H1 (cell line): ENCODE measurements around the gene STXBP5. TPM values are rescaled to one million over a fixed set of nuclear protein-coding genes. Genes with fewer than 3 reads are reported as not detected.

Experiments used
- CTCF ChIA-PET: fragments of 300-600 bp; sonication (Branson Sonifier 250); formaldehyde crosslinking; loops from one replicate; lab custom pipeline; 2021; ENCODE audit not compliant: partially characterized antibody; lab: Charles Lee
- POLR2A ChIA-PET: fragments of 300-600 bp; sonication (Branson Sonifier 250); formaldehyde crosslinking; loops from one replicate; lab custom pipeline; 2021; ENCODE audit warnings: inconsistent platforms; ENCODE audit not compliant: partially characterized antibody; lab: Charles Lee
- DNase-seq, 2 experiments: peaks; one replicate each; pipeline versions ENCODE4 v3.0.0 to v3.0.0-alpha.2; 2010 to 2022; ENCODE audit warnings: low spot score in 2 of 2, low read depth in 1 of 2, mixed read lengths in 1 of 2
- FAIRE-seq: peaks from 2 replicates; lab custom pipeline; 2011; peaks lifted over from hg19 to GRCh38; lab: Jason Lieb, UNC
- H2AFZ ChIP-seq: 2 replicates; pipeline ENCODE4 v1.8.1; 2012; ENCODE audit warnings: low read length, inconsistent platforms
- H2AK5ac ChIP-seq: 2 replicates; pipeline ENCODE4 v1.6.1; 2013; ENCODE audit warnings: low read depth, low read length
- H2BK120ac ChIP-seq: replicated peaks from 2 replicates; pipeline ENCODE3; 2013; ENCODE audit warnings: low read depth, low read length, inconsistent platforms
- H2BK12ac ChIP-seq: 2 replicates; pipeline ENCODE4 v1.6.1; 2013; ENCODE audit warnings: low read depth, low read length
- H2BK15ac ChIP-seq: 2 replicates; pipeline ENCODE4 v1.6.1; 2013; ENCODE audit warnings: low read length
- H2BK20ac ChIP-seq: 2 replicates; pipeline ENCODE4 v1.6.1; 2013; ENCODE audit warnings: low read length
- H2BK5ac ChIP-seq: 2 replicates; pipeline ENCODE4 v1.6.1; 2013; ENCODE audit warnings: low read depth, low read length
- H3K14ac ChIP-seq: 2 replicates; pipeline ENCODE4 v1.6.1; 2013; ENCODE audit warnings: inconsistent platforms; ENCODE audit not compliant: insufficient read length
- H3K18ac ChIP-seq: 2 replicates; pipeline ENCODE4 v1.6.1; 2013; ENCODE audit warnings: low read length; ENCODE audit errors: extremely low read depth
- H3K23ac ChIP-seq: 2 replicates; pipeline ENCODE4 v1.6.1; 2013; ENCODE audit warnings: inconsistent platforms; ENCODE audit not compliant: insufficient read length
- H3K23me2 ChIP-seq: 2 replicates; pipeline ENCODE4 v1.6.1; 2013; ENCODE audit warnings: low read depth, low read length
- H3K27ac ChIP-seq: 2 replicates; pipeline ENCODE4 v1.6.1; 2011; ENCODE audit warnings: low read depth, low read length, inconsistent platforms
- H3K27me3 ChIP-seq, 4 experiments: replicated peaks in 1 of 4; 1 replicate in 1 of 4; 2 replicates in 3 of 4; pipeline versions ENCODE4 v1.6.1 to v1.8.1; 2011 to 2013; ENCODE audit warnings: low read length in 3 of 4, mild to moderate bottlenecking in 3 of 4, inconsistent platforms in 2 of 4, mixed read lengths in 2 of 4, moderate library complexity in 1 of 4; ENCODE audit not compliant: control insufficient read depth in 3 of 4, insufficient read depth in 3 of 4; ENCODE audit errors: extremely low read depth in 1 of 4
- H3K36me3 ChIP-seq, 4 experiments: 2 replicates each; pipeline versions ENCODE4 v1.6.1 to v1.8.1; 2011 to 2013; ENCODE audit warnings: mild to moderate bottlenecking in 4 of 4, low read length in 3 of 4, moderate library complexity in 2 of 4, control low read depth in 1 of 4, inconsistent platforms in 1 of 4; ENCODE audit not compliant: insufficient read depth in 4 of 4, control insufficient read depth in 2 of 4
- H3K4ac ChIP-seq: replicated peaks from 2 replicates; pipeline ENCODE3; 2013; ENCODE audit warnings: low read length, low read depth, mixed read lengths, inconsistent platforms; ENCODE audit not compliant: insufficient read length
- H3K4me1 ChIP-seq, 4 experiments: replicated peaks in 1 of 4; 1 replicate in 1 of 4; 2 replicates in 3 of 4; pipeline versions ENCODE4 v1.6.1 to v1.8.1; 2011 to 2013; ENCODE audit warnings: low read length in 3 of 4, inconsistent platforms in 2 of 4, mixed read lengths in 1 of 4; ENCODE audit not compliant: insufficient read depth in 4 of 4, control insufficient read depth in 3 of 4
- H3K4me2 ChIP-seq, 2 experiments: 2 replicates each; pipeline versions ENCODE4 v1.6.1 to v1.8.1; 2011 to 2013; ENCODE audit warnings: low read depth in 2 of 2, low read length in 2 of 2, control low read depth in 1 of 2, inconsistent platforms in 1 of 2, mild to moderate bottlenecking in 1 of 2; ENCODE audit not compliant: insufficient read depth in 1 of 2
- H3K4me3 ChIP-seq, 4 experiments: fragments of 200-600, 300-600 bp in 1 of 4; sonication (generic), shearing (Covaris generic), sonication (Bioruptor Twin) in 1 of 4; 2 replicates each; pipeline versions ENCODE4 v1.5.1 to v1.8.1; 2011 to 2016; ENCODE audit warnings: low read length in 4 of 4, low read depth in 3 of 4, control low read depth in 2 of 4, inconsistent platforms in 2 of 4, mild to moderate bottlenecking in 2 of 4, mixed read lengths in 1 of 4, moderate library complexity in 1 of 4; ENCODE audit not compliant: insufficient read depth in 2 of 4; ENCODE audit errors: extremely low read depth in 1 of 4
- H3K56ac ChIP-seq: replicated peaks from 2 replicates; pipeline ENCODE3; 2013; ENCODE audit warnings: low read depth, mild to moderate bottlenecking, mixed read lengths, low read length, inconsistent platforms; ENCODE audit not compliant: insufficient read length
- H3K79me1 ChIP-seq: 2 replicates; pipeline ENCODE4 v1.6.1; 2013; ENCODE audit warnings: low read depth, low read length, control low read depth
- H3K79me2 ChIP-seq, 2 experiments: 2 replicates each; pipeline versions ENCODE4 v1.6.1 to v1.8.1; 2012 to 2013; ENCODE audit warnings: low read length in 2 of 2, mild to moderate bottlenecking in 2 of 2, inconsistent platforms in 1 of 2; ENCODE audit not compliant: insufficient read depth in 2 of 2, control insufficient read depth in 1 of 2
- H3K9ac ChIP-seq, 4 experiments: replicated peaks in 1 of 4; 1 replicate in 1 of 4; 2 replicates in 3 of 4; pipeline versions ENCODE4 v1.6.1 to v1.8.1; 2011 to 2013; ENCODE audit warnings: low read depth in 3 of 4, low read length in 3 of 4, control low read depth in 2 of 4, mild to moderate bottlenecking in 2 of 4, moderate library complexity in 2 of 4, inconsistent platforms in 1 of 4; ENCODE audit errors: extremely low read depth in 1 of 4
- H3K9me3 ChIP-seq, 2 experiments: 2 replicates each; pipeline versions ENCODE4 v1.6.1 to v1.8.1; 2012 to 2013; ENCODE audit warnings: mild to moderate bottlenecking in 2 of 2, moderate library complexity in 2 of 2, control low read depth in 1 of 2, inconsistent platforms in 1 of 2, low read depth in 1 of 2, low read length in 1 of 2, mixed read lengths in 1 of 2; ENCODE audit not compliant: insufficient read depth in 2 of 2
- H4K20me1 ChIP-seq, 2 experiments: replicated peaks in 1 of 2; 2 replicates each; pipeline versions ENCODE3 to v1.8.1; 2011 to 2013; ENCODE audit warnings: inconsistent platforms in 2 of 2, low read length in 2 of 2, mild to moderate bottlenecking in 1 of 2; ENCODE audit not compliant: insufficient read depth in 2 of 2, control insufficient read depth in 1 of 2
- H4K5ac ChIP-seq: 2 replicates; pipeline ENCODE4 v1.6.1; 2013; ENCODE audit warnings: low read length, low read depth, mixed read lengths, inconsistent platforms; ENCODE audit not compliant: insufficient read length
- H4K8ac ChIP-seq: 2 replicates; pipeline ENCODE4 v1.8.0; 2013; ENCODE audit warnings: mild to moderate bottlenecking, moderate library complexity, low read length, inconsistent platforms; ENCODE audit not compliant: insufficient read depth; ENCODE audit errors: extremely low read depth
- H4K91ac ChIP-seq: replicated peaks from 2 replicates; pipeline ENCODE3; 2013; ENCODE audit warnings: low read length, mixed read lengths, inconsistent platforms; ENCODE audit not compliant: insufficient read length
- CBX8 ChIP-seq: fragments of 300-800, 300-1000 bp; sonication (generic); IDR thresholded peaks from 2 replicates; pipeline ENCODE4 v1.7.1; 2016; ENCODE audit warnings: low read depth, low read length, borderline replicate concordance
- WGBS, 2 experiments: shearing (Covaris generic) in 1 of 2; methylation state at CpG; one replicate each; pipeline versions ENCODE4 v1.1.6 to v1.1.7; 2013 to 2015; ENCODE audit warnings: low lambda C conversion rate in 2 of 2, mixed read lengths in 2 of 2, inconsistent platforms in 1 of 2, low coverage in 1 of 2, missing lambda C conversion rate in 1 of 2; ENCODE audit not compliant: insufficient replicate concordance in 2 of 2, insufficient coverage in 1 of 2, insufficient read length in 1 of 2; ENCODE audit errors: extremely low coverage in 1 of 2, missing lambda C conversion rate in 1 of 2; 5-methylcytosine and 5-hydroxymethylcytosine counted together
- polyA plus RNA-seq, 7 experiments: library from polyadenylated mRNA; depleted of rRNA in 3 of 7; stranded (reverse) in 5 of 7; unstranded in 2 of 7; fragments of >200 nt in 5 of 7; fragments of 200-250 nt in 2 of 7; gene quantifications; 1 replicate in 5 of 7; 2 replicates in 1 of 7; 4 replicates in 1 of 7; pipeline versions ENCODE4 v1.2.1 to v1.2.3, GENCODE V29; 2011 to 2013; ENCODE audit warnings: missing spikeins in 2 of 7, mixed read lengths in 2 of 7
- total RNA-seq: library from RNA; stranded (reverse); fragmentation: NEBNext Ultra II Directional; extraction: Animal tissue kit (Norgen Biotek cat#: 25700); gene quantifications from 2 replicates; pipeline ENCODE4 v1.2.1, GENCODE V29; 2021

The STXBP5 gene
- total and polyA plus RNA-seq, 2 of the 8 experiments (the other 6 are each of a cell fraction or from before 2014, with no cell fraction given), result 2.7 to 10.8 TPM

DNA sequence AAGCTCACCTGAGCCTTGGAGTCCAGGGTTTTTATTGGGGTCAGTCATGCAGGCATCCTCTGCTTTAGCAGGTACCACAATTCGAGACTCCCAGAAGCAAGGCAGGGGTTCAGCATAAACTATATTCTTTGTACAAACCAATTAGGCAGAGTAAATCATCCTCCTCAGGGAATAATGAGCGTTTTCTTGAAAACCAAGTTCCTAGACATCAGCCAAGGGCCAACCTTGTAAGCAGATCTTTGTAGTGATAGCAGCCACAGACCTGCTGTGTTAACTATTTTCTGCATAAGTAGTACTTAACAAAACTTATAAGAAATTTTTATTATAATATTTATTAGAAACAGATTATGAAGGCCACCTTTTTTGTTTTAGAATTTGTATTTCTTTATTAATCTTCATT lies 74.7 kb downstream of the STXBP5 start:
- Histone ChIP-seq H4K91ac (no peak overlapping the region), H3K23me2 (no peaks in the 10 kb centered on the region), H3K4me2 (no peak overlapping the region), H3K4me1 (no peaks in the 10 kb centered on the region), H3K27ac (no peak overlapping the region), H3K14ac (no peak overlapping the region), H2AK5ac (no peak overlapping the region), H2BK5ac (no peak overlapping the region), H2AFZ (no peak overlapping the region), H3K9me3 (no peaks in the 10 kb centered on the region), H4K20me1 (no peaks in the 10 kb centered on the region), H3K36me3 (peaks cover 0 to 19% (median 7%) of the 10 kb centered on the region in 4 experiments; a peak in 3 of 8 replicates), H4K8ac (no peak overlapping the region), H3K4me3 (no peak overlapping the region), H3K79me2 (no peaks in the 10 kb centered on the region), H3K9ac (no peak overlapping the region), H3K27me3 (no peaks in the 10 kb centered on the region), H3K79me1 (no peaks in the 10 kb centered on the region), H2BK12ac (no peak overlapping the region), H4K5ac (no peak overlapping the region), H3K18ac (no peak overlapping the region), H3K4ac (no peak overlapping the region), H3K23ac (no peak overlapping the region), H2BK120ac (no peak overlapping the region), H2BK20ac (no peak overlapping the region), H3K56ac (no peak overlapping the region), H2BK15ac (no peak overlapping the region)
- no peak for DNase-seq
- CTCF ChIA-PET, result no interaction called here
- POLR2A ChIA-PET, result no interaction called here
- WGBS, 2 experiments, result 94% methylated on average over 2 of the region's 2 CpGs; no CpG with 5 or more reads in 1 of the 2 experiments
- TF ChIP-seq CBX8, result no peak
- no peak for FAIRE-seq
